ENCODE results near the gene SLAIN1. TPM values are rescaled to one million over a fixed set of nuclear protein-coding genes. Genes with fewer than 3 reads are reported as not detected.
A peak's percentile ranks its signal among the peaks of the same experiment; 100 is the strongest.
"Not testable (repeated sequence)": the region's sequence is repeated elsewhere in the genome, so short reads cannot be mapped to it uniquely, and the experiment has no call there.

SLAIN1 gene
- 10 to 100 TPM in 3 of 6 donors, 1 to 10 TPM in 3; 7.0 to 13.7 (median 10.5) TPM for total RNA-seq
- 1 to 10 TPM; 4.8 to 6.6 TPM for polyA plus RNA-seq

DNA sequence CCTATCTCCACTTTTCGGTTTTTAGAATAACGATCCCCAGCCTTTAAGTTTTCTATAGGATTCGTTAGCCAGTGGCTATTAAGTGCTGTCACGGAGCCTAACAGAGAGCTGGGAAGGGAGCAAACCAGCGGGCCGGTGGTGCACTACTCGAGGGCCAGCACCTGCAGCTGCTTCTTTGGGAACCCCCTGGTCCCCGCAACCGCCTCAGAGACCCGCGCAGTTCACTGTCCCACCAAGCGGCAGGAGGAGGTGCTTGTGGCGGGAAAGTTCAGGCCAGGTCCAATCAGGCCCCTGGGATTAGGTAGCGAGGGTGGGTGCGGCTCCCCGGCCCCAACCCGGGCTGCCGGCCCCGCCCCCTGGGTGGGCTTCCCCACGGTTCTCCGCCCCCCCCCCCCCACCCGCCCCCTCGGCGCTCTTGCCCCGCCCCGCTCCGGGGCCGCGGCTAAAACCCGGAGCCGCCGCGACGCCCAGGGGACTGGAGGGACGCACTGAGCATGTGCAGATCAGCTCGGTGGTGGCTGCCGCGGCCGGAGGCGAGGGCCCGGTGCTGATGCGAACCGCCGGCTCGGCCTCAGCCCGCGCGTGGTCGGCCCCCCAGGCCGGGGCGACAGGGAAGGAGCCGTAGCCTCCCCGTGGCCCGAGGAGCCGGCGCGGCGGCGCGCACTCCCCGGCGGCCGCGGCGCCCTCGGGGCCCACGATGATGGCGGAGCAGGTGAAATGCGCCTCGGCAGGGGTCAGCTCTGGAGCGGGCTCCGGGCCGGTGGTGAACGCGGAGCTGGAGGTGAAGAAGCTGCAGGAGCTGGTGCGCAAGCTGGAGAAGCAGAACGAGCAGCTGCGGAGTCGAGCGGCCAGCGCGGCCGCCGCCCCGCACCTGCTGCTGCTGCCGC, at the start of gene SLAIN1:
Gene SLAIN1, plus strand, starts transcription at position 471 of the 887 bp plus-strand sequence. Its CDS starts 227 bp downstream, at position 698.
- FAIRE-seq, result no peak
- Histone ChIP-seq H3K4me3 (peak within 1 kb of the TSS; percentile 72 to 92 (median 84)), H3K36me3 (no peaks in the 10 kb centered on the region)

DNA sequence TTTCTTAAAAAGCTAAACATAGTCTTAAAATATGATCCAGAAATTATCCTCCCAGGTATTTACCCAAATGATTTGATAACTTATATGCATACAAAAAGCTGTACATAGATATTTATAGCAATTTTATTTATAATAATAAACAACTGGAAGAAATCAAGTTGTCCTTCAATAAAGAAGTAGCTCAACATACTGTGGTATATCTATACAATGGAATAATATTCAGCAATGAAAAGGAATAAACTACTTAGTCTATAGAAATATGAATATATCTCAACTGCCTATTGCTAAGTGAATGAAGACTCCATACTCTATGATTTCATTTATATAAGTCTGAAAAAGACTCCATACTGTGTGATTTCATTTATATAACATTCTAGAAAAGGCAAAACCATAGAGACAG, 47.1 kb upstream of the SLAIN1 start:
- H3K4me1 ChIP-seq, result no peaks in the 10 kb centered on the region
- no peak for FAIRE-seq
- H3K27ac ChIP-seq, result no peak overlapping the region
- TF ChIP-seq, protein P1, sequence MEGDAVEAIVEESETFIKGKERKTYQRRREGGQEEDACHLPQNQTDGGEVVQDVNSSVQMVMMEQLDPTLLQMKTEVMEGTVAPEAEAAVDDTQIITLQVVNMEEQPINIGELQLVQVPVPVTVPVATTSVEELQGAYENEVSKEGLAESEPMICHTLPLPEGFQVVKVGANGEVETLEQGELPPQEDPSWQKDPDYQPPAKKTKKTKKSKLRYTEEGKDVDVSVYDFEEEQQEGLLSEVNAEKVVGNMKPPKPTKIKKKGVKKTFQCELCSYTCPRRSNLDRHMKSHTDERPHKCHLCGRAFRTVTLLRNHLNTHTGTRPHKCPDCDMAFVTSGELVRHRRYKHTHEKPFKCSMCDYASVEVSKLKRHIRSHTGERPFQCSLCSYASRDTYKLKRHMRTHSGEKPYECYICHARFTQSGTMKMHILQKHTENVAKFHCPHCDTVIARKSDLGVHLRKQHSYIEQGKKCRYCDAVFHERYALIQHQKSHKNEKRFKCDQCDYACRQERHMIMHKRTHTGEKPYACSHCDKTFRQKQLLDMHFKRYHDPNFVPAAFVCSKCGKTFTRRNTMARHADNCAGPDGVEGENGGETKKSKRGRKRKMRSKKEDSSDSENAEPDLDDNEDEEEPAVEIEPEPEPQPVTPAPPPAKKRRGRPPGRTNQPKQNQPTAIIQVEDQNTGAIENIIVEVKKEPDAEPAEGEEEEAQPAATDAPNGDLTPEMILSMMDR (IDR thresholded peaks at IDR 0.05), result no peak
- ATAC-seq, result no peak
- H3K4me3 ChIP-seq, result no peak overlapping the region
- H3K27me3 ChIP-seq, result no peaks in the 10 kb centered on the region
- H3K36me3 ChIP-seq, result no peaks in the 10 kb centered on the region
- no peaks in the 10 kb centered on the region for H3K9me3 ChIP-seq
- DNase-seq, result no peak
- intact Hi-C loops (cut with DNase I), result no loop called here

More for the DNA sequence above, at the start of gene SLAIN1:
- TF ChIP-seq, protein P1 (IDR thresholded peaks at IDR 0.05), result no peak
- peak; percentile 81 to 89 (median 86) for ATAC-seq
- intact Hi-C loops (cut with DNase I), result no loop called here
- 0 to 1% methylated on average over 59 to 86 of the region's 86 CpGs for WGBS, 2 donors
- no peaks in the 10 kb centered on the region for H3K27me3 ChIP-seq
- peak; percentile 82 to 96 (median 90) for DNase-seq
- H3K27ac ChIP-seq, result peak within 1 kb of the TSS; percentile 51 to 83 (median 74)
- no peaks in the 10 kb centered on the region for H3K9me3 ChIP-seq
- H3K4me1 ChIP-seq, result peaks cover 14 to 41% (median 32%) of the 10 kb centered on the region in 3 donors

DNA sequence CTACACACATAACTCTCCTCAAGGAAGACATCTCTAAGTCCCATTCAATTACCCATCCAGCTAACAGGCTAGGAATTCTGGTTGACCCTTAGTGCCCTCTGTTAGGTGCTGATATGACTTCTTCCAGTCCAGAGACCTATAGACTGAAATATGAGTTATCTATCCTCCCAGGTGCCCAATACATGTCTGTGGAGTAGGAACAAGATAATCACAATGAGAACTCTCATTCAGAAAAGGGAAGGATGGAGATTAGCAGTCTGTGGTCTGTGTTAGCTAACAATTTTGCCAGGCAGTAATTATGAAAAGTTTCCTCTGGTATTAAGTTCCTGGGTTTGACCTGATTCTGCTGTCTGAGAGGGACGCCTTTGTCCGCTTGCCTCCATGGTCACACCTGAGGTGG, 44.2 kb upstream of the SLAIN1 start:
- no peaks in the 10 kb centered on the region for H3K27me3 ChIP-seq
- FAIRE-seq (no peak), DNase-seq (no peak), ATAC-seq (no peak)
- H3K27ac ChIP-seq, result no peak overlapping the region
- H3K9me3 ChIP-seq, result no peaks in the 10 kb centered on the region
- no peak overlapping the region for H3K4me3 ChIP-seq
- TF ChIP-seq, protein P1 (IDR thresholded peaks at IDR 0.05), result no peak
- WGBS, 2 donors, result 88 to 89% methylated on average over 2 of the region's 2 CpGs
- intact Hi-C loops (cut with DNase I), result no loop called here
- no peaks in the 10 kb centered on the region for H3K36me3 ChIP-seq
- no peaks in the 10 kb centered on the region for H3K4me1 ChIP-seq

DNA sequence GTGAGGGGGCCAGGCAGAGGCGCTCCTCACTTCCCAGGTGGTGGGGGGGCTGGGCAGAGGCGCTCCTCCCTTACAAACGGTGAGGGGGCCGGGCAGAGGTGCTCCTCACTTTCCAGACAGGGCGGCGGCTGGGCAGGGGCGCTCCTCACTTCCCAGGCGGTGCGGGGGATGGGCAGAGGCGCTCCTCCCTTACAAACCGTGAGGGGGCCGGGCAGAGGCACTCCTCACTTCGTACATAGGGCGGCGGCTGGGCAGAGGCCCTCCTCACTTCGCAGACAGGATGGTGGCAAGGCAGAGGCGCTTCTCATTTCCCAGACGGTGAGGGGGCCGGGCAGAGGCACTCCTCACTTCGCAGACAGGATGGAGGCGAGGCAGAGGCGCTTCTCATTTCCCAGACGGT, 37.5 kb upstream of the SLAIN1 start:
- H3K36me3 ChIP-seq; intact Hi-C loops (cut with DNase I); FAIRE-seq; H3K27ac ChIP-seq; H3K9me3 ChIP-seq; H3K27me3 ChIP-seq; ATAC-seq; H3K4me3 ChIP-seq; H3K4me1 ChIP-seq: not testable (repeated sequence)
- 90 to 92% methylated on average over 23 of the region's 23 CpGs for WGBS, 2 donors
- DNase-seq, result peak in 1 of 6 donors; percentile 48

DNA sequence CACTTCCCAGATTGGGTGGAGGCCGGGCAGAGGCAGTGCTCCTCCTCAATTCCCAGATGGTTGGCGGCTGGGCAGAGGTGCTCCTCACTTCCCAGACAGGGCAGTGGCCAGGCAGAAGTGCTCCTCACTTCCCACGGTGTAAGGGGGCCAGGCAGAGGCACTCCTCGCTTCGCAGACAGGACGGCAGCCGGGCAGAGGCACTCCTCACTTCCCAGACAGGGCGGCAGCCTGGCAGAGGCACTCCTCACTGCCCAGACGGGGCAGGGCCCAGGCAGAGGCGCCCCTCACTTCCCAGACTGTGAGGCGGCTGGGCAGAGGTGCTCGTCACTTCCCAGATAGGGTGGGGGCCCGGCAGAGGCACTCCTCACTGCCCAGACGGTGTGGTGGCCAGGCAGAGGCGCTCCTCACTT, 36.6 kb upstream of the SLAIN1 start:
- Histone ChIP-seq H3K27me3 (no peaks in the 10 kb centered on the region), H3K9me3 (no peaks in the 10 kb centered on the region), H3K4me1 (no peaks in the 10 kb centered on the region), H3K27ac (no peak overlapping the region), H3K36me3 (no peaks in the 10 kb centered on the region), H3K4me3 (no peak overlapping the region)
- FAIRE-seq (no peak), ATAC-seq (no peak), DNase-seq (peak in 1 of 6 donors; percentile 59)
- TF ChIP-seq, protein P1 (IDR thresholded peaks at IDR 0.05), result no peak
- intact Hi-C loops (cut with DNase I), result no loop called here
- 84 to 91% methylated on average over 15 of the region's 15 CpGs for WGBS, 2 donors

DNA sequence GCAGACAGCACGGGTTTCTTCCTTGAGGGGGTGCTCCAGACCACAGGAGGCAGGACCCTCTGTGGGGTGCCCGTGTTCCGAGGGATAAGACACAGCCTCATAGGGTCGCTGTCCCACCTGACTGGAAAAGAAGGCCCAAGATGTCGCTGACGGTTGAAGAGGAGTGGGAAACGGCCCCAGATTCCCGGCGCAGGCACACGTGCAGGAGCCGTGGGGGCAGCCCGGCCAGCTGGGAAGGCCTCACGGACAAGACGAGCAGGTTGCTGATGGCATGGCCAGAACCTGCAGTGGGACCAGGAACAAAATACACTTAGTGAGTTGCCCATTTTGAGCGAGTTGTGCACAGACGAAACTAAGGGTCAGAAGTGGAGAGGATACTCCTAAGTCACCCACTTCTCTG, 35.2 kb upstream of the SLAIN1 start:
- H3K4me1 ChIP-seq; H3K36me3 ChIP-seq; H3K27me3 ChIP-seq; H3K27ac ChIP-seq; FAIRE-seq; H3K4me3 ChIP-seq; H3K9me3 ChIP-seq; intact Hi-C loops (cut with DNase I); ATAC-seq: not testable (repeated sequence)
- DNase-seq, result peak in 1 of 6 donors; percentile 47
- WGBS, 2 donors, result 88 to 92% methylated on average over 16 of the region's 16 CpGs

DNA sequence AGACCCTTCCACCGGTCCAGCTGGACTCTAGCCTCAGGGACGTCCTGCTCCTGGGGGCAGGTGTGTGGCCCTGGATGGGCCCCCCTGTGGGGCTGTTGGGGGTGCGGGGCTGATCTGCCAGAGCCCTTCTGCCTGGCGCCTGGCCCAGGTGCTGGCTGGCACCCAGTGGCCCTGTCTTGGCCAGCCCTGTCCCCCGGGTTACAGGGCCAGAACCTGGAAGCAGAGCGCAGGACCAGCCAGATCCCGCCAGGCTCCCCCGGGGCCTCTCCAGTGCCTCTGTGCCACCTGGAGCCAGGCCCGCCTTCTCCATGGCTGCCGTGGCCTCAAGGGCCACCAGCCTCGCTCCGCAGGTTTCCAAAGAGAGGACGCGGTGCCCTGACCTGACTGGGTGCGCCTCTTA, 34.7 kb upstream of the SLAIN1 start:
- ATAC-seq; H3K4me1 ChIP-seq; H3K27me3 ChIP-seq; H3K9me3 ChIP-seq; intact Hi-C loops (cut with DNase I); H3K4me3 ChIP-seq; H3K36me3 ChIP-seq; H3K27ac ChIP-seq; FAIRE-seq: not testable (repeated sequence)
- WGBS, 2 donors, result 91 to 97% methylated on average over 11 to 14 of the region's 15 CpGs
- peak in 1 of 6 donors; percentile 33 for DNase-seq
